GM19240 (cell line): ENCODE results near the gene MISFA.
A peak's percentile ranks its signal among the peaks of the same experiment; 100 is the strongest.
"Not testable (repeated sequence)": the region's sequence is repeated elsewhere in the genome, so short reads cannot be mapped to it uniquely, and the experiment has no call there.

Source experiments
- DNase-seq: peaks from one replicate; pipeline ENCODE4 v3.0.0; 2011; ENCODE audit warnings: low spot score; ENCODE audit not compliant: insufficient read length

The MISFA gene

DNA sequence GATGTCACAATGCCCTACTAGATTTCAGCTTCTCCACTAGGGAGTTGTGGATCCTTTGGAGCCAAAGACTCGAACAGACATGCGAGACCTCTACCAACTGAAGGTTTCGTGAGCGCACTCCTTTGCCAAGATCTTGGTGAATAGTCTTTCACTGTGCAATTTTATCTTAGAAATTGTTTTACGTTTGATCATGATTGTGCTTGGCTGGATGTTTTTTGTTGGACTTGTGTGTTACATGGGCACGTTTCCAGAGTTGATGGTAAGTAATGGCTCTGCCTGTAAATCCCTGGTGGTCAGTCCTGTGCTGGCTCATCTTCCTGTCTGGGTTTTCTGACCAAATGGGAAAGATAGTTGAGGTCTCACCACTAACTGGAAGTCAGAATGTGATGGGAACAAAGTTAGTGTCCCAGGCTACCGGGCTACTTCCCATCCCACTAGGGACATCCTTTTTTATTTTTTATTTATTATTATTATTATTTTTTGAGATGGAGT, at the start of gene MISFA:
Gene MISFA (plus strand): TSS at position 51 of the 492 bp plus-strand sequence. CDS start 140 bp downstream, at position 191.
- DNase-seq, result no peak

DNA sequence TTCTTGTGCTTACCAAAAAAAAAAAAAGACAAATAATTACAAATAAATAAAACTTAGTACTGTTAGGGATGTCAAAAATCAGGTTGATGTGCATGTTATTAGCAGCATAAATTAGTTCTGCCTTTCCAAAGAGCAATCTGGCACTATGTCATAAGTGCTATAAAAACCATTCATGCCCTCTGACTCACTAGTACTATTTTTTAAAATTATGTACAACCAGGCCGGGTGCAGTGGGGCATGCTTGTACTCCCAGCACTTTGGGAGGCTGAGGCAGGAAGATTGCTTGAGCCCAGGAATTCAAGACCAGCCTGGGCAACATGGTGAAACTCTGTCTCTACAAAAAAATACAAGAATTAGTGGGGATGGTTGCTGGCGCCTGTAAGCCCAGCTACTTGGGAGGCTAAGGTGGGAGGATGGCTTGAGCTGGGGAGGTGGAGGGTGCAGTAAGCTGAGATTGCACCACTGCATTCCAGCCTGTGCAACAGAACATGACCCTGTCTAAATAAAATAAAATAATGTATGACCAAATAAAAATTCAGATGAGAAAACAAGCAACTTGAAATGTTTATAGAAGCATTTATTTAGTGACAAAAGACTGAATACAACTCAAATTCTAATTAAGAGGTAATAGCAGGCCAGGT, 36.4 kb upstream of the MISFA start:
- no peak for DNase-seq

DNA sequence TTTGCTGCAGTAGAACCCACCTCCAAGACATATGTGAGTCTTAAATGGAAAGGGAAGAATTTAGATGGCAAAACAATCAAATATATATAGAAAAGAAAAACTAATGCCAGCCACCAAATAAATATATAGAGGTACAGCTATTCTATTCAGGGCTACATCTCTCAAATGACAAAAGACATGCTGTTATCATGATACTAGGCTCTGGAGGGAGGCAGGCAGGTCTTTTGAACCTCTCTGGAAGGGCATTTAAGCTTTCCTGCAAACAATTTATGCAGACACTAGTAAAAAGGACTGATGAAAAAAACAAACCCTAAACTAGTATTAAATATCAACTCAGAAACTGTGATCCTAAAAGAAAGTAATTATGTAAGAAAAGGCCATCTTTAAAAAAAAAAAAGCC, 35.4 kb upstream of the MISFA start:
- no peak for DNase-seq

DNA sequence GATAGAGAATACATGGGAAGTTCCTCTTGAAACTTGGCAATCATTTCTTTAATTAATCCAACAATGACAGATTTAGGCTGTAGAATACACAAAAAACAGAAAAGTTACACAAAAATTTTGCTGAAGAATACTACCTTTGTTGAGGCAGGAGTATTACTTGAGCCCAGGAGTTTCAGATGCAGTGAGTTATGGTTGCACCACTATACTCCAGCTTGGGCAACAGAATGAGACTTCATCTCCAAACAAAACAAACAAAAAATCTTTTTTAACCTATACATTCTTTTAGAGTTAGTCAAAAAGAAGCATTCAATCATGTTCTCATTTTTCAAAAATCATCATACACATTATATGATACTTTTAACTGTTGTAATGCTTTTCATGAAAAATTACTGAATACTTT, 33.2 kb upstream of the MISFA start:
- no peak for DNase-seq

DNA sequence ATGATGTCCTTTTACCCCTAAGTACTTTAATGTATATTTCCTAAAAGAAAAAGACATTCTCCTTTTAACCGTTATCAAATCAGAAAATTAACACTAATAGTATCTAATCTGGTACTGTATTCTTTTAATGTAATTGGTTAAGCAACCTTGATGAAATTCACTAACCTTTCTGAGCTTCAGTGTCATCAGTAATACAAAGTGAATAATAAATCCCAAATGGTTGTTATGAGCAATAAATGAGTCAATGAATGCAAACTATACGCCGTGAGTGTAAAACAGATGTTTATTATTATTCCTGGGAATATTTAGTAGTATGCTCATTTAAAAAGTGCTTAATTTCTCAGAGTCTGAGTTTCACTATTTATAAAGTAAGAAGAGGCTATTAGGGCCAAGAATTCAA, 32.5 kb upstream of the MISFA start:
- no peak for DNase-seq

DNA sequence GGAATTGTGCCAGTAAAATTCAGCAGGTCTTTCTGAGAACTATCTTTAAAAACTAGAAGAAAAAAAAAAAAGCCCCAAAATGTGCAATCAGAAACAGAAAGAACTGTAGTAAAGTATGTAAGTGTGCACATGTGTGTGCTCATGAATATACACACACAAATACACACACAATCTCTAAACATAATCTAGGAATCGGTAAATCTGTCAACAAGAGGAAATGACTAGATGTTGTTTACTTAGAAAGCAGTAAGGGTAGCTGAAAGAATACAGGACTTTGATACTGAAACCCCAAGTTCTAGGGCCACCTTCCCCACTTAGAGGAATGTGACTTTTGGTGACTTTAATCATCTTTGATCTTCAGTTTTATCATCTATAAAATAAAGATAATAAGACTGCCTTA, 24.2 kb upstream of the MISFA start:
- DNase-seq, result no peak

DNA sequence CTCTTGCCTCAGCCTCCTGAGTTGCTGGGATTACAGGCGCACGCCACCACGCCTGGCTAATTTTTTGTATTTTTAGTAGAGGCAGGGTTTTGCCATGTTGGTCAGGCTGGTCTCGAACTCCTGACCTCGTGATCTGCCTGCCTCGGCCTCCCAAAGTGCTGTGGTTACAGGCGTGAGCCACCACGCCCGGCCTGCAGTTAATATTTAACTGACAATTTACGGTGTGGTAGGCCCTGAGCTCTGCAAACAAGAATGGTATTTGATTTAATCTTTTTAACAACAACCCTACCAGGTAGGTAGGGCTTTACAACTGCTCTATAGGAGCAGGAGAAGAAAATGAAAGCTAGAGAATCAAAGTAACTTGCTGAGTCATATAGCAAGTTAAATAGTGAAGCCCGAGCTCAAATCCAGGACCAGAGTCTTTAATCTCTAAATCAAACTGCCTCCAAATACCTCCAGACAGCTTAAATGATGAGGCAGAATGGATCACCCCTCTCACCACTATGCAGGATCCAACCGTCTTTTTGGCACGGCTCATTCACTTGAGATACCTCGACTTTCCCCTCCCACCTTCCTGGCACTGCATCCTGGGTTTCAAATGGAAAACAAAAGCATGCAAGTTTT, 20.5 kb upstream of the MISFA start:
- DNase-seq, result no peak

DNA sequence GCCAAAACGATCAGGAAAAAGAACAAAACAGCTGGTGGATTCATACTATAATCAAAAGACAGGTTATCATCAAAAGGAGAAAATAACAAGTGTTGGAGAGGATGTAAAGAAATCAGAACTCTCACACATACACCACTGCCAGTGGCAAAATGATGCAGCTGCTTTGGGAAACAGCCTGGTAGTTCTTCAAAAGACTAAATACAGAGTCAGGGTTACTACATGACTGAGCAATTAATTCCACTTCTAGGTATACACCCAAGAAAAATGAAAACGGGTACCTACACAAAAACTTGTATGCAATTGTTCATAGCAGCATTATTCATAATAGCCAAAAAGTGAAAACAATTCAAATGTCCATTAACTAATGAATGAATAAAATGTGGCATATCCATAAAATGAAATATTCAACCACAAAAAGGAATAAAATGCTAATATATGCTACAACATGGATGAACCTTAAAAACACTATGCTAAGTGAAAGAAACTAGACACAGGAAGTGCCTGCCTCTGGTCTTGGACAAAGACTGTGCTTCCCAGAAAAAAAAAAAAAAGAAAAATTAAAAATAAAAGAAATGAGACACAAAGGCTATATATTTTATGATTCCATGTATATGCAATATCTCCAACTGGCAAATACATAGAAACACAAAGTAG, 19.3 kb upstream of the MISFA start:
- no peak for DNase-seq

DNA sequence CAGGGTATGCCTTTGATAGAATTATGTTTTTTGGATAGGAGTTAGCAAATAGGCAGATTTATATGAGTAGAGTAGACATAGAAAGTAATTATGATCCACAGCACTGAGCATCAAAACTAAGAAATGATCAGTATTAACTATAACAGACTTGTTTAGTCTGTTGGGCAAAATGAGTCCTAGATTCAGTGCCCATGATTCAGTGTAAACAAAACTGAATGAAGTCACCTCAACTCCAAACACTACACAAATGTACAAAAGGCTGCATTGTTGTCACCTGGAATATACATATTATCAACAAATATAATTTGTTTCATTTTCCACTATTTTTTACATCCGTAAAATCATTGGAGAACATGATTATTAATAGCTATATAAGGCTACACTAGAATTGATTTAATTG, 17.8 kb upstream of the MISFA start:
- no peak for DNase-seq

DNA sequence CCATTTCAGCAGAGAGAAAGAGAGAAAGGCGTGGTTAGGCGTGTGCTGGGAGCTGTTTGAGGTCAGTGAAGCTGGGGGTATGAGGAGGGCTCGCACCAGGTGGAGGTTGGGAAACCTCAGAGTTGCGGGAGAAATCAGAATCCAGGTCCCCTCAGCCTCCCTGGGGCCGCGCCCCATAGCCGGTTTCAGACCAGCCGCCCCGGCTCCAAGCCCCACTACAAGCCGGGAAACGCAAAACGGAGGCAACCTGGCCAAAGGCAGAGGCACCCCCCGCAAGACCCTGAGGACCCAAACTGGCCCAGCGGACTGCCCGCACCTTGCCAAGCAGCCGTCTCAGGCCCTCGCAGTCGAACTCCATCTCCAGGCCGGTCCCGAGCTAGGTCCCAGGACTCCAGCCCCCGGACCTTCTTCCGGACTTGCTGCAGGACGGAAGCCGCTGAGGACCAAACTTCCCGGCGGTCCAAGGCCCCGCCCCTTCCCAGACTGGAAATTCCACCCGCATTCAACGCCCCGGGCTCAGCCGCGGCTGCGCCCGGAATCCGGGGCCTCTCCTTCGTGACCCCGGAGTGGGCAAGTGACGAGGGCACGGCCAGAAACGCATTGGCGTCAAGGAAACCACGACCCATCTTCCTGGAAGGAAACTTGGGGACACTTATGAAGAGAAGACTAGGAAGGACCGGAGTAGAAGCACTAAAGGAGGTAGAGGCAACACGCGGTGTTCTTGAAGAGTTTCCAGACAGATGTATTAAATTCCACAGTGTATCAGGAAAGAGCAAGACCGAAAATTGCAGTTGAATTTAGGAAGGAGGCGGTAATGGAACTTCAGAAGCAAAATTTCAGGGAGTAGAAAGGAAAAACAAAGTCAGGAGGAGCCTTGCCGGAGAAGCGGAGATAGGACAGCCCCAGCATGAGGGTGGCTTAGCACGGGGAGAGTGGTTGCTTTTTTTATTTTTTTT, 11.0 kb upstream of the MISFA start, which contains the start of gene UEVLD:
Gene UEVLD (minus strand): TSS at position 438 of the 956 bp plus-strand sequence. CDS start 80 bp downstream, at position 358.
- DNase-seq, result peak; percentile 61

DNA sequence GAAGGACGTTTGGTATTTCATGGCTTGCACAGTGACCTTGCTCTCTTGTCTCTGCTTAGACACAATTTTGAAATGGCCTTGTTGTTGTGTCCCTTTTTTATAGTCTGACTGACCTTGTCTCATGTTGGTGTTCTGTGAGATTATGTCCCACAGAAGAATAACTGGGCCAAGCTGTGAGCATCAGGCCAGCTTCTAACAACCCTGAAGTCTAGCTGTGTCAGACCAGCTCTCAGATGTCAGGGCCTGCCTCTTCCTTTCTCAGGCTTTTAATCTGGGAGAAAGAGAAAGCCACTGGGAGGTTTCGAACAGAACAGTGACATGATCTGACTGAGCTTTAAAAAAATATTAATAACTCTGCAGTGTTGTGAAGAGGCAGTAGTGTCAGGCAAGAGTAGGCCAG, 9.0 kb upstream of the MISFA start:
- no peak for DNase-seq

DNA sequence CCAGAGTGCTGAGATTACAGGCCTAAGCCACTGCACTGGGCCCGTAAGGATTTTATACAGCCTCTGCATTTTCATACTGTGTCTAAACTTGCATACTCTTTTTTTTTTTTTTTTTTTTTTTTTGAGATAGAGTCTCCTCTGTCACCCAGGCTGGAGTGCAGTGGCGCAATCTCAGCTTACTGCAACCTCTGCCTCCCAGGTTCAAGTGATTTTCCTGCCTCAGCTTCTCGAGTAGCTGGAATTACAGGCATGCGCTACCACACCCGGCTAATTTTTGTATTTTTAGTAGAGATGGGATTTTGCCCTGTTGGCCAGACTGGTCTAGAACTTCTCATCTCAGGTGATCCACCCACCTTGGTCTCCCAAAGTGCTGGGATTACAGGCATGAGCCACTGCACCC, 5.5 kb upstream of the MISFA start:
- not testable (repeated sequence) for DNase-seq

DNA sequence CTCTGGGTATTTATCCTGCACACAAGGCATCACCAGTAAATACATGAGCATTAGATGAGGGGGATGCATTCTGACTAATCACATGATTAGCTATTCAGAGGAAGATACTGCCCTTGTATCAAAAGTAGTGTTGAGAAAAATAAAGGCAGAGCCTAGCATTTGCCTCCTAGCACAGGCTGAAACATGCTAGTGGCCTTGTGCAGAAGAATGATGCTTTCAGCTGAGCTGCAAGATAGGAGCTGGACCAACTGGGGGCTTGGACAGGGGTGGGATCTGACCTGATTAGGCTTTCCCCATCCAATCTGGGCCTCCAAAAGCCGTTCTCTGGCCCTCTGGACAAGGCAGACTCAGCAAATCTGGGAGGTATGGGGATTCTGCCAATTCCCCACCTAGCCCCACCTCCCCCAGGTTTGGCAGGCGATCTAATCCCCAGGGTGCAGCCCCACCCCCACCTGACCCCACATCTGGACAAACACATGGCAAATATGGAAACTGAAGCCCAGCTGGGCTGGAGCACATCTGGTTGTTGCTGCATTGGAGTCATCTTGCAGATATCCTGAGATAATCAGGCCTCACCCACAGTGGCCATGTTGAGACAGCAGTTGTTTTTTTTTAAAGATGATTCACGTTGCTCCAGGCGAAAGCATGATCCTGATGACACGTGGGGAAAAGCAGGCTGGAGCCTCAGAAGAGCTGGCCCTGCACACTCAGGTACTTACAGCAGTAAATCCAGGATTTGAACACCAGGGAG, 4.4 kb upstream of the MISFA start:
- DNase-seq, result no peak

DNA sequence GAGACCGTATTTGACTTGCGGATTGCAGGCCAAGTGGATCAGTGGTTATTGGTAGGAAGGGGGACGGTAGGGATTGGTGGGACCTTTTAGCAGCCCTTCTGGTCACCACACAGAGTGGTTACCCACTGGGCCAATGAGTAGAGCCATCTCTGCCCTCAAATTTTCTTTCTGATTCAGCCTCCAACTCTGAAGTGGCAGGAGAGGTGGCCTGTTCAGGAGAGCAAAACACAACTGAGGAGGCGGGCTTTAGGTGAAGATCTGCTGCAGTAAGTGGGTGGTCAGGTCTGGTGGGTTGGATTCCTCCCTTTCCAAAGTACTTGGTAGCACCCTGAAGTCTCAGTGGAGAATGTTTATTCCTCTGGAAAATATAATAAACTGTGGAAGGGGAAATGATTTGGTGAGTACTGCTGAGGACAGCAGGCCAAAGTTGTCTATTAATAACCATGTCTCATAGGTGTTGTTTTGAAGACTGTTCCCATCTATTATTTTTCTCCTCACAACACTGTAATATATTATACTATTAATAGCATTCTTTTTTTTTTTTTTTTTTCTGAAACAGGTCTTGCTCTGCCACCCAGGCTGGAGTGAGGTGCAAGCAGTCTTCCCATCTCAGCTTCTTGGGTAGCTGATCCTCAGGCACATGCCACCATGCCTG, 1.5 kb downstream of the MISFA start:
- no peak for DNase-seq

DNA sequence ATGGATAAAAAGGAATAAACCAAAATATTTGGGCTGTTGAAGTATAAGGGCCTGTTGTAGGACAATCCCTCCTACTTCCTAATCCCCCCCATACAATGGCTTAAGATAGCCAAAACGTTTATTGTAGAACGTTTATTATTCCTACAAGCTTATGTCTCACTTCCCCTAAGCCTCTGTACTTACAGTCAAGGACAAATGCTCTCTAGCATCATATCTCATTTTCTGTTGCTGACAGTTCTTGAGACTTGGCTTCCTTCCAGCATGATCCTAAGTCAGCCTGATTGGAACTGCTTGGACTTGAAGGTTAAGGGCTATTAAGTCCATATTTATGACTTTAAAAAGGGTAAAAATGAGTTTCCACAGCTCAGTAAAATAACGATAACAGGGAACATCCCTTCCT, 8.8 kb downstream of the MISFA start:
- DNase-seq, result no peak

DNA sequence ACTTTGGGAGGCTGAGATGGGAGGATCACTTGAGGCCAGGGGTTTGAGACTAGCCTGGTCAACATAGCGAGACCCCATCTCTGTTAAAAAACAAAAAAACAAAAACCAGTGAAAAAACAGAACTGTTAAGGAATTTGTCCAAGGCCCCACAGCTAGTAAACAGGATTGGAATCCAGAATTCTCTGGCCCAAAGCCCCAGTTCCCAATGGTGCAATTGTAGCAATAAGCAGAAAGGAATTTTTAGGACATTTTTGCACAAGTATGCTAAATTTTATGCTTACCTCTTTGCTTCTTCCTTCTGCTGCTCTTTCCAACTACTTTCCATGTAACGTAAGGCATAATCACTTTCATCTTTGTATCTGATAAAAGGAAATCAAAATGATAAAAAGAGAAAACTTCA, 11.6 kb downstream of the MISFA start:
- no peak for DNase-seq

DNA sequence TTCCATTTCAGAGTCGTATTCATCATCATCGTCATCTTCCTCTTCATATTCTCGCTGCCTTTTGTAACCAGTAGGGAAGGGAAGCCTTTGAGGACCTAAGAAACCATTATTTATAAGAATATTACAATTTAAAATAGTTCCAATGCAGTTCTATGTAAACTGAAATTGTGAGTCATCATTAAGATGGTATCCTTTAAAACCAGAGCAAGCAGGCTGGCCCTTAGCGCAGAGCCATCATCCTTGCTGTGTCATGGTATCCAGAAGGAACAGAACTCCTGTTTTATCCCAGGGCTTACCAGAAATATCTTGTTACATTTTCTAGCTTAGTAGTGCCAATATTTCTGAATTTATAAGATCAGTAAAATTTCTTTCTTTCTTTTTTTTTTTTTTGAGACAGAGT, 12.8 kb downstream of the MISFA start:
- no peak for DNase-seq

DNA sequence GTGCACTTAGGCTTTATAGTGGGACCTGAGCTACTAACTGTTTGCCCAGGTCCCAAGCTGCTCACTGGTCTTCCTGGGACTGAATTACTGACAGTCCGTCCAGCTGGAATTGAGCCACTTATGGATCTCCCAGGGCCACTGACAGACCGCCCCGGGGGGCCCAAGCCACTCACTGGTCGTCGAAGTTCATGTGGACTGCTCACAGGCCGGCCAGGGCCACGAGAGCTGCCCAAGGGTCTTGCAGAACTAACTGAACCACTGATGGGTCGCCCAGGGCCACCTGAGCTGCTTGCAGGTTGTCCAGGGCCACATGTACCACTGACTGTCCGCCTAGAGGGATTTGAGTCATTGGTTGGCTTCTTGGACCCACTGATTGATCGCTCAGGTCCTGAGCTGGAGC, 15.1 kb downstream of the MISFA start:
- no peak for DNase-seq

DNA sequence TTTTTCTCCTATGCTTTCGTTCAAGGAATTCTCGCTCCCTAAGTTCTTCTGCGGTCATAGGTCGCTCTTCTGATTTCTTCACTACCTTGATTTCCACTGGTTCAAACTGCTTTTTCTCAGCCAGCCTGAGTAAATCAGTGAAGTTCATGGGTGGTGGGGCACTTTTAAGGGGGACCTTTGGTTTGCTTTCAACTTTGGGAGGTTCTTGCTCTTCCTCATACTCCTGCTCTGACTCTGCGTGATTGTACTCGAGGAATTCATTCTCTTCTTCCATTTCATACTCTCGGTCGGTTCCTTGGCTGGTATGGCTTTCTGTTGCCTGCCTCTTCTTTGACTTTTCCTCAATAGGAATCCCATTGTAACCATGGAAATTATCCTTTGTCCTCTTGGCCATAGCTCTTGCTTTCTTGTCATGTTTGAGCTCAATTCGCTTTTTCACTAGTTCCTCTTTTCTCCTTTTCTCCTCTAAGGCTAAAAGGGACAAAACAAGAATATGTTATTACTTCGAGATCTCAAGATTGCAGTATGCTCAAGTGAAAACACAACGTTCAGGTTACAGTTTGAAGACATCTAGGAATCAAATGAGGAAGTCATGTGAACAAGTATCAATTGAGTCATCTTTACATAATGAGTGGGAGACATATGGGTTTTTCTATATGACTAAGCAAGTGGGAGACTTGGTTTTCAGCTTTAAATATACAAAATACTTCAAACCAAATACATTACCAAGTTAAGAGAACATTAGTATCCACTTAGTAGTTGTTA, 16.2 kb downstream of the MISFA start:
- peak; percentile 21 for DNase-seq
